K562 (cell line): ENCODE measurements around the gene NMRK1. TPM values are rescaled to one million over a fixed set of nuclear protein-coding genes. Genes with fewer than 3 reads are reported as not detected.

Experiments used
- ATAC-seq: fragments of 200-7000 bp; cut with Tn5 transposase; 3 replicates; pipeline ENCODE4 v1.9.1; 2020; ENCODE audit warnings: moderate library complexity
- BruUV-seq: library from RNA; stranded (reverse); fragments of 400-500 nt; replicated peaks from 2 replicates; lab custom pipeline; 2021; lab: Mats Ljungman, UMichigan
- CTCF ChIA-PET: fragments of 300-600 bp; formaldehyde crosslinking; extraction: SDS; loops from one replicate; lab custom pipeline; 2021; ENCODE audit warnings: low intra/inter-chr PET ratio; lab: Yijun Ruan, JAX
- POLR2A ChIA-PET: fragments of 300-600, 350-650 bp; sonication (Branson Sonifier 250); formaldehyde crosslinking; extraction: SDS; loops from one replicate; lab custom pipeline; 2021; ENCODE audit warnings: antibody characterized with exemption, inconsistent platforms; lab: Yijun Ruan, JAX
- DNase-seq, 4 experiments: peaks; one replicate each; pipeline versions ENCODE4 v3.0.0 to v3.0.0-alpha.2; 2011 to 2018; ENCODE audit warnings: low spot score in 3 of 4, mixed read lengths in 3 of 4; ENCODE audit errors: extremely low read depth in 1 of 4
- FAIRE-seq: peaks from 2 replicates; lab custom pipeline; 2011; peaks lifted over from hg19 to GRCh38; lab: Jason Lieb, UNC
- H2AFZ ChIP-seq: 2 replicates; pipeline ENCODE4 v1.6.0; 2011; ENCODE audit warnings: low read depth, low read length, control low read depth, inconsistent platforms
- H3K27ac ChIP-seq: fragments of 200-600 bp; 3 replicates; pipeline ENCODE4 v1.8.0; 2011; ENCODE audit warnings: low read depth, mild to moderate bottlenecking, control low read depth, inconsistent platforms, low read length, moderate library complexity, mixed read lengths; ENCODE audit errors: extremely low read depth
- H3K27me3 ChIP-seq, 2 experiments: fragments of 300-600 bp in 1 of 2; 2 replicates in 1 of 2; 3 replicates in 1 of 2; pipeline versions ENCODE4 v1.6.0 to v1.8.0; 2011; ENCODE audit warnings: inconsistent platforms in 2 of 2, low read length in 2 of 2, mild to moderate bottlenecking in 1 of 2, mixed read lengths in 1 of 2, moderate library complexity in 1 of 2; ENCODE audit not compliant: control insufficient read depth in 2 of 2, insufficient read depth in 2 of 2
- H3K36me3 ChIP-seq: fragments of 300-600 bp; 3 replicates; pipeline ENCODE4 v1.8.0; 2011; ENCODE audit warnings: mild to moderate bottlenecking, low read length, inconsistent platforms; ENCODE audit not compliant: control insufficient read depth, insufficient read depth
- H3K4me1 ChIP-seq, 2 experiments: fragments of 200-600 bp in 1 of 2; replicated peaks in 1 of 2; 2 replicates in 1 of 2; 3 replicates in 1 of 2; pipeline versions ENCODE4 v1.5.1 to v1.8.0; 2011; ENCODE audit warnings: inconsistent platforms in 2 of 2, low read length in 2 of 2, mild to moderate bottlenecking in 1 of 2, mixed read lengths in 1 of 2, moderate library complexity in 1 of 2; ENCODE audit not compliant: control insufficient read depth in 2 of 2, insufficient read depth in 2 of 2
- H3K4me2 ChIP-seq: 2 replicates; pipeline ENCODE4 v1.6.1; 2011; ENCODE audit warnings: low read length, control low read depth, inconsistent platforms, mixed read lengths; ENCODE audit not compliant: insufficient read depth
- H3K4me3 ChIP-seq: fragments of 200-600 bp; sonication (generic), shearing (Covaris generic); 2 replicates; pipeline ENCODE4 v1.5.1; 2016; ENCODE audit warnings: control low read depth, inconsistent platforms
- H3K79me2 ChIP-seq: fragments of 200-600 bp; 3 replicates; pipeline ENCODE4 v1.8.0; 2011; ENCODE audit warnings: low read length, inconsistent platforms; ENCODE audit not compliant: control insufficient read depth, insufficient read depth
- H3K9ac ChIP-seq, 2 experiments: 2 replicates each; pipeline versions ENCODE4 v1.6.0 to v1.6.1; 2011; ENCODE audit warnings: low read depth in 2 of 2, low read length in 2 of 2, control low read depth in 1 of 2, inconsistent platforms in 1 of 2, mild to moderate bottlenecking in 1 of 2, mixed read lengths in 1 of 2; ENCODE audit not compliant: insufficient read depth in 1 of 2
- H3K9me1 ChIP-seq: one replicate; pipeline ENCODE4 v1.6.0; 2011; ENCODE audit warnings: inconsistent platforms, mild to moderate bottlenecking, low read length, moderate library complexity; ENCODE audit not compliant: control insufficient read depth, insufficient read depth
- H3K9me3 ChIP-seq: replicated peaks from 2 replicates; pipeline ENCODE4 v1.5.1; 2011; ENCODE audit warnings: low read depth, low read length, inconsistent platforms; ENCODE audit not compliant: control insufficient read depth, insufficient read depth
- H4K20me1 ChIP-seq: replicated peaks from 2 replicates; pipeline ENCODE4 v1.6.1; 2011; ENCODE audit warnings: low read length, inconsistent platforms, mixed read lengths; ENCODE audit not compliant: control insufficient read depth, insufficient read depth
- AFF4 ChIP-seq: sonication (generic); formaldehyde crosslinking; IDR thresholded peaks from 2 replicates; pipeline ENCODE4 v1.8.0; 2023; ENCODE audit warnings: mild to moderate bottlenecking, missing genetic modification reagents
- ARHGAP35 ChIP-seq: fragments of 450-650 bp; IDR thresholded peaks from 2 replicates; pipeline ENCODE4 v1.6.1; 2018; ENCODE audit not compliant: partially characterized antibody
- ESRRB ChIP-seq: fragments of 250-450 bp; sonication (Bioruptor Pico); IDR thresholded peaks from 2 replicates; pipeline ENCODE4 v1.5.0; 2020; ENCODE audit warnings: mild to moderate bottlenecking, moderate library complexity, borderline replicate concordance
- HNRNPL ChIP-seq: fragments of 200-400 bp; formaldehyde crosslinking; IDR thresholded peaks from 2 replicates; pipeline ENCODE4 v1.6.1; 2017; ENCODE audit warnings: low read depth, mild to moderate bottlenecking, low read length
- L3MBTL2 ChIP-seq: fragments of 450-650 bp; IDR thresholded peaks from 2 replicates; pipeline ENCODE4 v1.6.1; 2016; ENCODE audit warnings: mild to moderate bottlenecking, moderate library complexity
- PTTG1 ChIP-seq: fragments of 450-650 bp; IDR thresholded peaks from 2 replicates; pipeline ENCODE4 v1.6.1; 2016; ENCODE audit warnings: low read depth, mild to moderate bottlenecking, missing genetic modification characterization, missing compliant biosample characterization
- ZBED1 ChIP-seq: IDR thresholded peaks from 2 replicates; pipeline ENCODE4 v1.6.1; 2014
- WGBS: fragments of 100-300 bp; shearing (Covaris generic); methylation state at CpG from one replicate; pipeline ENCODE4 v1.1.6; 2016; ENCODE audit warnings: low coverage, mixed read lengths; ENCODE audit not compliant: insufficient coverage; ENCODE audit errors: missing lambda C conversion rate; 5-methylcytosine and 5-hydroxymethylcytosine counted together
- in situ Hi-C: fragments of 300-500 bp; cut with MboI; formaldehyde crosslinking; loops from 4 replicates; pipeline ENCODE4 v1.15.0; 2018; ENCODE audit warnings: inconsistent platforms, mixed read lengths
- intact Hi-C: fragments of 100-400 bp; cut with micrococcal nuclease; formaldehyde crosslinking; loops from 2 replicates; pipeline ENCODE4 v1.14.2; 2022
- polyA plus RNA-seq, 8 experiments: library from polyadenylated mRNA; depleted of rRNA in 4 of 8; stranded (reverse) in 5 of 8; unstranded in 3 of 8; fragments of >200 nt; fragmentation: Nextera tagmentation in 2 of 8; fragmentation: Illumina TruSeq in 1 of 8; extraction: Ambion mirVana in 2 of 8; extraction: Trizol in 1 of 8; gene quantifications; 2 replicates each; pipeline versions ENCODE4 v1.2.1 to v1.2.3, GENCODE V29; 2011 to 2014; ENCODE audit warnings: inconsistent platforms in 1 of 8, missing spikeins in 1 of 8
- total RNA-seq, 7 experiments: library from RNA; depleted of rRNA in 6 of 7; stranded (reverse); fragments of >200 nt in 6 of 7; fragmentation: Illumina TruSeq in 2 of 7; extraction: Trizol in 2 of 7; gene quantifications; 2 replicates each; pipeline versions ENCODE4 v1.2.1 to v1.2.3, GENCODE V29; 2011 to 2021; ENCODE audit warnings: low replicate concordance in 1 of 7

Gene NMRK1
- total and polyA plus RNA-seq, 9 of the 15 experiments (the other 6 are each of a cell fraction or from before 2014, with no cell fraction given): 1.1 to 3.5 (median 1.7) TPM

GRCh38 chr9:75105019-75105540 is 17.1 kb upstream of the NMRK1 start:
- WGBS: 65% methylated on average over 2 of the region's 2 CpGs
- no peaks in the 10 kb centered on the region for H3K79me2 ChIP-seq
- CTCF ChIA-PET: no interaction called here
- BruUV-seq: no TSS peak
- H4K20me1 ChIP-seq: no peaks in the 10 kb centered on the region
- H3K4me3 ChIP-seq: no peak overlapping the region
- H3K9me3 ChIP-seq: no peaks in the 10 kb centered on the region
- in situ Hi-C loops: no loop called here
- no peaks in the 10 kb centered on the region for H3K36me3 ChIP-seq
- intact Hi-C loops: no loop called here
- no peak overlapping the region for H3K27ac ChIP-seq
- FAIRE-seq (no peak), DNase-seq (no peak)
- no peak overlapping the region for H2AFZ ChIP-seq
- TF ChIP-seq L3MBTL2: no peak
- TF ChIP-seq AFF4 (CRISPR knock-in tag): no peak
- TF ChIP-seq ESRRB (CRISPR knock-in tag): no peak
- no peak for TF ChIP-seq ZBED1
- no peak for TF ChIP-seq PTTG1 (tag)
- no peak for TF ChIP-seq ARHGAP35
- TF ChIP-seq HNRNPL: no peak
- TF ChIP-seq, all 486 proteins: peak for 0
- ATAC-seq: no peak
- no peaks in the 10 kb centered on the region for H3K27me3 ChIP-seq
- H3K9me1 ChIP-seq: no peaks in the 10 kb centered on the region
- H3K4me2 ChIP-seq: no peak overlapping the region
- no peaks in the 10 kb centered on the region; a peak in 1 of 5 replicates for H3K4me1 ChIP-seq
- no peak overlapping the region for H3K9ac ChIP-seq
- POLR2A ChIA-PET: interaction anchor here (1.2 kb wide), 1 partner anchor 15 kb away, joined by 3 read pairs; no protein-coding TSS in a partner anchor
